Ovary (tissue), 3 donors: ENCODE data around the gene CCNO.

Experiments used
- CTCF ChIP-seq, 3 donors: fragments of 450-650 bp in 2 of 3; fragments of 200-600 bp in 1 of 3; IDR thresholded peaks; one replicate each; pipeline versions ENCODE4 v1.5.1 to v1.8.0; 2016 to 2022; ENCODE audit warnings: antibody characterized with exemption in 3 of 3, mild to moderate bottlenecking in 1 of 3
- EP300 ChIP-seq: sonication (generic); formaldehyde crosslinking; IDR thresholded peaks from one replicate; pipeline ENCODE4 v1.6.1; 2017; ENCODE audit warnings: antibody characterized with exemption
- POLR2A ChIP-seq: fragments of 450-650 bp; IDR thresholded peaks from one replicate; pipeline ENCODE4 v1.6.1; 2017; ENCODE audit warnings: antibody characterized with exemption, mild to moderate bottlenecking, moderate library complexity
- donor health status: DM: no; HTN: no; CAD: no.

DNA sequence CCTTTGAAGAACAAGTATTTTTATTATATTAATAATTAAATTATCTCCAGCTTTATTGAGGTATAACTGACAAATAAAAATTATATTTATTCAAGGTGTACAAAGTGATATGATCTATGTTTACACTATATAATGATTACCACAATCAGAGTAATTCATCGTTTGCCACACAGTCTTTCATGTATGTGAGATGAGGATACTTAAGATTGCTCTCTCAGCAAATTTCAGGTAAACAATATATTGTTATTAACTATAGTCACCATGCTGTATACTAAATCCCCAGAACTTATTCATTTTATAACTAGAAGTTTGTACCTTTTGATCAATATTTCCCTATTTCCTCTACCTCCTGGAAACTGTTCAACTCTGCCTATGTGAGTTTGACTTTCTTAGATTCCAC, 16.7 kb upstream of the CCNO start:
- TF ChIP-seq CTCF (IDR thresholded peaks at IDR 0.05) (no peak), POLR2A (no peak), EP300 (no peak)
